ENCODE data around the gene FBXO30. TPM values are rescaled to one million over a fixed set of nuclear protein-coding genes. Genes with fewer than 3 reads are reported as not detected.

The FBXO30 gene
- total and polyA plus RNA-seq, 5 donors from 2014 or later: 0.99 to 4.1 (median 1.6) TPM

DNA sequence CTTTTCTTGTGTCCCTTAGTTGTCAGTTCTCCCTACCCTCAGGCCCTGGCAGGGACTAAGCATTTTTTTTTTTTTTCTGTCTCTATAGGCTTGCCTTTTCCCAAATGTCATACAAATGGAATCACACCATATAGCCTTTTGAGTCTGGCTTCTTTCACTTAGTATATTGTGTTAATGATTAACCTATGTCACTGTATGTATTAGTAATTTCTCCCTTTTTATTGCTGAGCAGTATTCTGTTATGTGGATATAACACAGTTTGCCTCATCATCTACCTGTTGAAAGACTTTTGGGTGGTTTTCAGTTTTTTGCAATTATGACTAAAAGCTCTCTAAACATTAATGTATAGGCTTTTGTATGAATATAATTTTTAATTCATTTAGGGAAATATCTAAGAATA is 16.0 kb upstream of the FBXO30 start:
- no peak for ATAC-seq (ENCODE audit: low read depth in 2 of 2)
- H3K9me3 ChIP-seq (ENCODE audit: control insufficient read depth in 2 of 2, low read length in 2 of 2): no peaks in the 10 kb centered on the region
- H3K4me3 Mint-ChIP-seq: no peak overlapping the region
- H3K4me3 ChIP-seq (ENCODE audit: low read depth, low read length): no peak overlapping the region
- H3K27me3 Mint-ChIP-seq: no peaks in the 10 kb centered on the region
- H3K36me3 ChIP-seq (ENCODE audit: control insufficient read depth, insufficient read depth, low read length): no peaks in the 10 kb centered on the region
- no peak for DNase-seq
- H3K27ac Mint-ChIP-seq: no peak overlapping the region
- no peaks in the 10 kb centered on the region for H3K27me3 ChIP-seq (ENCODE audit: control insufficient read depth, insufficient read depth, low read length)
- peaks cover 15% of the 10 kb centered on the region for H3K36me3 Mint-ChIP-seq
- H3K4me1 Mint-ChIP-seq: peaks cover 0 to 6% (median 3%) of the 10 kb centered on the region in 4 donors
- no peak overlapping the region for H3K27ac ChIP-seq (ENCODE audit: insufficient read depth, low read length, poor library complexity, severe bottlenecking)
- no peaks in the 10 kb centered on the region for H3K4me1 ChIP-seq (ENCODE audit: control insufficient read depth, insufficient read depth, low read length, poor library complexity, severe bottlenecking)
- no peaks in the 10 kb centered on the region for H3K9me3 Mint-ChIP-seq

DNA sequence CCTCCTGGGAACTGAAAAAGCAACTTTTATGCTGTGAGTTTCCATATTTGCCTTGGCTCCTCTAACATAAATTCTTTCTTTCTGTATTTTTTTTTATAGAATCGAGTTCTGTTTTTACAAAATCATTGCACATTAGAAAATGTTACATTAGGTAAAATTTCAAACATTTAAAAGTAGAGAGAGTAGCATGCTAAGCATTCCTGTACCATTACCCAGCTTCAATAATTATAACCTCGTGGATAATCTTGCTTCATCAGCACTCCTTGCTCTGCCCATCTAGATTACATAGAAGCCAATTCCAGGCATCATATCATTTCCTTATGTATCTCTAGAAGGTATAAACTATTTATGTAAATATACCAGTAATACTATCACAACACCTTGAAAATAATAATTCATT is 15.4 kb upstream of the FBXO30 start:
- Mint-ChIP-seq H3K27me3 (no peaks in the 10 kb centered on the region), H3K27ac (no peak overlapping the region), H3K4me3 (no peak overlapping the region), H3K9me3 (no peaks in the 10 kb centered on the region), H3K4me1 (peaks cover 0 to 6% (median 3%) of the 10 kb centered on the region in 4 donors), H3K36me3 (peaks cover 9% of the 10 kb centered on the region)
- H3K27ac ChIP-seq (ENCODE audit: insufficient read depth, low read length, poor library complexity, severe bottlenecking): no peak overlapping the region
- no peaks in the 10 kb centered on the region for H3K27me3 ChIP-seq (ENCODE audit: control insufficient read depth, insufficient read depth, low read length)
- DNase-seq (no peak), ATAC-seq (ENCODE audit: low read depth in 2 of 2) (no peak)
- no peaks in the 10 kb centered on the region for H3K36me3 ChIP-seq (ENCODE audit: control insufficient read depth, insufficient read depth, low read length)
- no peaks in the 10 kb centered on the region for H3K4me1 ChIP-seq (ENCODE audit: control insufficient read depth, insufficient read depth, low read length, poor library complexity, severe bottlenecking)
- no peak overlapping the region for H3K4me3 ChIP-seq (ENCODE audit: low read depth, low read length)
- H3K9me3 ChIP-seq (ENCODE audit: control insufficient read depth in 2 of 2, low read length in 2 of 2): no peaks in the 10 kb centered on the region

DNA sequence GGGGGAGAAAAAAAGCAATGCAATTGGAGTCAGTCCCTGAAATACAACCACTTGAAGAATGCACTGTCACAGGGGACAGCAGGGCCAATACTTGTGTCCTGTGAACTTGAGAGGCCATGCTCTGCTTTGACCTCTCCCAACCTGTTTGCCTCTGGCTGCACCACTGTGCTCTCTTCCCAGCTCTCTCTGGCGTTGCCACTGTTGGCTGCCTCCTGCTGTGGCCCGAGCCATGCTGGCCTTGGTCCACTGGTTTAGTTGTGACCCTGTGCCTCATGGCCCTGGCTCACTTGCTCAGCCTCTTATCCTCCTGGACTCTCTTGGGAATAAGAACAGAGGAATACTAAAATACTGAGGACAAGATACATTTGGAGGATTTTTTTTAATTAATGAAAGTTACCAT is 14.5 kb upstream of the FBXO30 start:
- Mint-ChIP-seq H3K9me3 (no peaks in the 10 kb centered on the region), H3K36me3 (peaks cover 8% of the 10 kb centered on the region), H3K27ac (no peak overlapping the region), H3K27me3 (no peaks in the 10 kb centered on the region), H3K4me1 (peaks cover 0 to 6% (median 3%) of the 10 kb centered on the region in 4 donors), H3K4me3 (no peak overlapping the region)
- H3K27ac ChIP-seq (ENCODE audit: insufficient read depth, low read length, poor library complexity, severe bottlenecking): no peak overlapping the region
- DNase-seq (no peak), ATAC-seq (ENCODE audit: low read depth in 2 of 2) (no peak)
- H3K27me3 ChIP-seq (ENCODE audit: control insufficient read depth, insufficient read depth, low read length): no peaks in the 10 kb centered on the region
- no peak overlapping the region for H3K4me3 ChIP-seq (ENCODE audit: low read depth, low read length)
- H3K36me3 ChIP-seq (ENCODE audit: control insufficient read depth, insufficient read depth, low read length): no peaks in the 10 kb centered on the region
- no peaks in the 10 kb centered on the region for H3K4me1 ChIP-seq (ENCODE audit: control insufficient read depth, insufficient read depth, low read length, poor library complexity, severe bottlenecking)
- no peaks in the 10 kb centered on the region for H3K9me3 ChIP-seq (ENCODE audit: control insufficient read depth in 2 of 2, low read length in 2 of 2)

DNA sequence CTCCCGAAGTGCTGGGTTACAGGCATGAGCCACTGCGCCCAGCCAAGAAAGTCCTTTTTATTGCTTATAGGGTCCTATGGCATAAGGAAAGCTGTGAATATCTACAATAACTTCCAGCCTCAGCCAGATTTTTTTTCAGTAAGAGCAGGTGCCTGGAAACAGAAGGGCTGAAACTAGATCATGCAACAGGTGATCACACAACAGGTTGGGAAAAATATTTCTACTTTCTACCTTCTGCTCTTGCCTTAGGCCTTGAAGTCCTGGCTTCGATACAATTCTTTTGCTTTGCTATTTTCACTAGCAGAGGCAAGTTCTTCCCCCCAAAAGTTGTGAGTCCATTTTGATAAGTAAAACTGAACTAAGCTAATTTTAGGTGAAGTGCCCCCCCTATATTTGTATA is 9.7 kb upstream of the FBXO30 start:
- Mint-ChIP-seq H3K36me3 (peaks cover 8% of the 10 kb centered on the region), H3K9me3 (no peaks in the 10 kb centered on the region)
- no peak for ATAC-seq (ENCODE audit: low read depth in 2 of 2)

DNA sequence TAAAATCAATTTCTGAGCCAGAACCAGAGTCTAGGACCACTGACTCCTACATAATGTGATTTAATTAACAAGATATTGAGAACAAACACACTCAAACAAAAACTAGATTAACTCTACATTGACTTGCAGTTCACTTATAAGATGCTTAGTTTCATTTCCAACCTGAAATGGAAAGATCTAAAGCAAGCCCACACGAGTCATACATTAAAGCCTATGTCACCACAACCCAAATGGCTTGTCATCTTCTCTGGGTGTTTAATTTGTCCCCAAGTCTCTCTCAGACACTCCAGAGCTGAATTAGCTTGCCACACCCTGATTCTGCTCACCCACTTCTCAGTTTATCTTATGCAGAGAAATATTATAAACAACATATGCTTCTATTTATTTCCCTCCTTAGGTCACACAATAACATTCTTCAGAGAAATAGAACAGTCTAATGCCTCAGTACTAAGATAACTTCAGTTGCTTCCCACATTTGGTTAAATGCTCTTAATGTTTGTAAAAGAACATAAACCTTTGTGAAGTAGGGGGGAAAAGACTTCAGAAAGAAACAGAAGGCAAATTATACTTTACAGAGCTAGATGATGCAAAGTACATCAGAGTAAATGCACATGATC is 8.8 kb upstream of the FBXO30 start:
- Mint-ChIP-seq H3K4me3 (no peak overlapping the region), H3K9me3 (no peaks in the 10 kb centered on the region), H3K27me3 (no peaks in the 10 kb centered on the region), H3K4me1 (peaks cover 0 to 9% (median 5%) of the 10 kb centered on the region in 4 donors), H3K27ac (peak overlapping the region in 2 of 3 donors; percentile 57 to 72), H3K36me3 (peaks cover 8% of the 10 kb centered on the region)
- Histone ChIP-seq H3K4me1 (ENCODE audit: control insufficient read depth, insufficient read depth, low read length, poor library complexity, severe bottlenecking) (no peaks in the 10 kb centered on the region), H3K9me3 (ENCODE audit: control insufficient read depth in 2 of 2, low read length in 2 of 2) (no peaks in the 10 kb centered on the region), H3K27me3 (ENCODE audit: control insufficient read depth, insufficient read depth, low read length) (no peaks in the 10 kb centered on the region), H3K36me3 (ENCODE audit: control insufficient read depth, insufficient read depth, low read length) (no peaks in the 10 kb centered on the region), H3K27ac (ENCODE audit: insufficient read depth, low read length, poor library complexity, severe bottlenecking) (no peak overlapping the region), H3K4me3 (ENCODE audit: low read depth, low read length) (no peak overlapping the region)
- ATAC-seq (ENCODE audit: low read depth in 2 of 2) (no peak), DNase-seq (peak in 1 of 3 donors; percentile 19)

More for the DNA sequence above, 9.7 kb upstream of the FBXO30 start:
- H3K4me3 ChIP-seq (ENCODE audit: low read depth, low read length): no peak overlapping the region
- Mint-ChIP-seq H3K4me1 (peaks cover 2 to 8% (median 5%) of the 10 kb centered on the region in 4 donors), H3K27me3 (no peaks in the 10 kb centered on the region), H3K4me3 (no peak overlapping the region), H3K27ac (no peak overlapping the region)
- no peak for DNase-seq
- H3K9me3 ChIP-seq (ENCODE audit: control insufficient read depth in 2 of 2, low read length in 2 of 2): no peaks in the 10 kb centered on the region
- no peaks in the 10 kb centered on the region for H3K36me3 ChIP-seq (ENCODE audit: control insufficient read depth, insufficient read depth, low read length)
- H3K27ac ChIP-seq (ENCODE audit: insufficient read depth, low read length, poor library complexity, severe bottlenecking): no peak overlapping the region
- no peaks in the 10 kb centered on the region for H3K4me1 ChIP-seq (ENCODE audit: control insufficient read depth, insufficient read depth, low read length, poor library complexity, severe bottlenecking)
- no peaks in the 10 kb centered on the region for H3K27me3 ChIP-seq (ENCODE audit: control insufficient read depth, insufficient read depth, low read length)

DNA sequence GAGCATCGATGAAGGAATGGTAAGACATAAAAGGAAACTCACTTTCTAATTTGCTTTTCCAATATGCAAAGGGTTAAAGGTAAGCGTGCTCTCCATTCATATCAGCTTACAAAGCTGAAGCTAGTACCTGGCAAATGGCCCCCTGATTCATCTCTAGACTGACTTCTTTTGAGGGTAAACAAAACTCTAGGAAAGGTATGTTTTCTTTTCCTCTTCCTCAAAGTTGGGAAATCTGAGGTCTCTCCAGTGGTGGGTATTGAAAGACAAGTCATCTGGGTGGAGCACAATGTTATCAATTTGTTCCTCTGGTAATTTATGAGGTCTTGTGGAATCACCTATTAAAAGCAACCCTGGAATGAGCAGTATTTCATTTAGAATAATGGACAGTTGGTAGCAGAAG is 7.9 kb upstream of the FBXO30 start:
- H3K27me3 Mint-ChIP-seq: no peaks in the 10 kb centered on the region
- no peak overlapping the region for H3K27ac Mint-ChIP-seq
- DNase-seq (no peak), ATAC-seq (ENCODE audit: low read depth in 2 of 2) (no peak)
- no peaks in the 10 kb centered on the region for H3K9me3 Mint-ChIP-seq
- Histone ChIP-seq H3K27ac (ENCODE audit: insufficient read depth, low read length, poor library complexity, severe bottlenecking) (no peak overlapping the region), H3K27me3 (ENCODE audit: control insufficient read depth, insufficient read depth, low read length) (no peaks in the 10 kb centered on the region), H3K36me3 (ENCODE audit: control insufficient read depth, insufficient read depth, low read length) (no peaks in the 10 kb centered on the region), H3K4me1 (ENCODE audit: control insufficient read depth, insufficient read depth, low read length, poor library complexity, severe bottlenecking) (no peaks in the 10 kb centered on the region), H3K9me3 (ENCODE audit: control insufficient read depth in 2 of 2, low read length in 2 of 2) (no peaks in the 10 kb centered on the region), H3K4me3 (ENCODE audit: low read depth, low read length) (no peak overlapping the region)
- peaks cover 8% of the 10 kb centered on the region for H3K36me3 Mint-ChIP-seq
- H3K4me3 Mint-ChIP-seq: no peak overlapping the region
- peaks cover 4 to 13% (median 9%) of the 10 kb centered on the region in 4 donors for H3K4me1 Mint-ChIP-seq

DNA sequence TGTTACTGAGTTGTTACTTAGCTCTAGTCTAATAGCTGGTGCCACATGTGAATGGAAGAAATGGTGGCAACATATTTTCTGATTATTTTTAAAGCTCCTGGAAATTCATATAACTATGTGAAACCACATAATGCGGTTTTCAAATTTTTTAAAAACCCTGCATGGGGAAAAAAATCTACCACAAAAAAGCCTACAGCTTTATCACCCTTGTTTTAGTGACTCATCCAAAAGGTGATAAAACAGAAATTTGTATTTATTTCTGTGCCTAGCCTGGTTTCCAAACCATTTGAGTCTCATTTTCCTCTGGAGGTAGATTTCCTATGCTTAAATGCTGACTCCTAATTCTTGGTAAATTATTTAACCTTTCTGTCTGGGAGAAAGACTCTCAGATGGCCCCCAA is 5.4 kb upstream of the FBXO30 start:
- Mint-ChIP-seq H3K4me1 (peaks cover 12 to 35% (median 21%) of the 10 kb centered on the region in 4 donors), H3K27me3 (no peaks in the 10 kb centered on the region), H3K27ac (peak overlapping the region in 1 of 3 donors; percentile 17)

DNA sequence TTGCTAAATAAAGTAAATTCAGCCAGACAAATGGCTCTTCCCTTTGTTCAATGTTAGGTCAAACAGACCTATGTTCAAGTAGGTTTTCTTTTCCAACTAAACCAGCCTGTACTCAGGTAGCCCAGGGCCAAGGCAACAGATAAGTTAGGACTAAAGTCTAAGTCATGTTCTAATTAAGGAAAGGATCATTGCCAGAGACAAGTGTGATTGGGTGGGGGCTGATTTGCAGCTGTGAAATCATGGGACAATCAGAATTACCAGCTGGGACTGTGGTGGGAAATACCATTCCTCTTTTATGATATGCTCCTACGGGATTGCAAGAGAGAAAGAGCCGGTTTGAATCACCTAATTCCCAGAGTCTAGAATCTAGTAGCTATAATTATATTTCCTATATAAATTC is 4.2 kb upstream of the FBXO30 start:
- ATAC-seq (ENCODE audit: low read depth in 2 of 2): no peak
- Histone ChIP-seq H3K9me3 (ENCODE audit: control insufficient read depth in 2 of 2, low read length in 2 of 2) (no peaks in the 10 kb centered on the region), H3K27ac (ENCODE audit: insufficient read depth, low read length, poor library complexity, severe bottlenecking) (no peak overlapping the region), H3K27me3 (ENCODE audit: control insufficient read depth, insufficient read depth, low read length) (no peaks in the 10 kb centered on the region), H3K4me1 (ENCODE audit: control insufficient read depth, insufficient read depth, low read length, poor library complexity, severe bottlenecking) (peaks cover 18% of the 10 kb centered on the region), H3K36me3 (ENCODE audit: control insufficient read depth, insufficient read depth, low read length) (no peaks in the 10 kb centered on the region), H3K4me3 (ENCODE audit: low read depth, low read length) (no peak overlapping the region)
- H3K9me3 Mint-ChIP-seq: no peaks in the 10 kb centered on the region
- H3K27me3 Mint-ChIP-seq: no peaks in the 10 kb centered on the region
- H3K4me1 Mint-ChIP-seq: peaks cover 14 to 40% (median 24%) of the 10 kb centered on the region in 4 donors
- no peak for DNase-seq
- H3K27ac Mint-ChIP-seq: no peak overlapping the region
- H3K36me3 Mint-ChIP-seq: peaks cover 8% of the 10 kb centered on the region
- H3K4me3 Mint-ChIP-seq: no peak overlapping the region

More for the DNA sequence above, 5.4 kb upstream of the FBXO30 start:
- ATAC-seq (ENCODE audit: low read depth in 2 of 2): no peak
- no peaks in the 10 kb centered on the region for H3K9me3 Mint-ChIP-seq
- Histone ChIP-seq H3K4me3 (ENCODE audit: low read depth, low read length) (no peak overlapping the region), H3K9me3 (ENCODE audit: control insufficient read depth in 2 of 2, low read length in 2 of 2) (no peaks in the 10 kb centered on the region), H3K4me1 (ENCODE audit: control insufficient read depth, insufficient read depth, low read length, poor library complexity, severe bottlenecking) (peaks cover 15% of the 10 kb centered on the region), H3K27me3 (ENCODE audit: control insufficient read depth, insufficient read depth, low read length) (no peaks in the 10 kb centered on the region), H3K36me3 (ENCODE audit: control insufficient read depth, insufficient read depth, low read length) (no peaks in the 10 kb centered on the region), H3K27ac (ENCODE audit: insufficient read depth, low read length, poor library complexity, severe bottlenecking) (no peak overlapping the region)
- H3K36me3 Mint-ChIP-seq: peaks cover 8% of the 10 kb centered on the region
- DNase-seq: no peak
- H3K4me3 Mint-ChIP-seq: no peak overlapping the region
